Left ventricle myocardium inferior (tissue), 1 donor: Measurements from ENCODE around the gene ZDHHC22. TPM values are rescaled to one million over a fixed set of nuclear protein-coding genes. Genes with fewer than 3 reads are reported as not detected.

Source experiments
- DNase-seq: peaks from one replicate; pipeline ENCODE4 v3.0.0-alpha.2; 2020
- H3K27ac ChIP-seq: fragments of 200-600 bp; replicated peaks from 2 replicates; pipeline ENCODE4 v1.8.0; 2021
- H3K27me3 ChIP-seq: fragments of 200-600 bp; 2 replicates; pipeline ENCODE4 v1.8.0; 2021; ENCODE audit warnings: low read depth
- H3K36me3 ChIP-seq: fragments of 200-600 bp; 2 replicates; pipeline ENCODE4 v1.8.0; 2021
- H3K4me1 ChIP-seq: fragments of 200-600 bp; 2 replicates; pipeline ENCODE4 v1.8.0; 2021
- H3K4me3 ChIP-seq: fragments of 200-600 bp; 2 replicates; pipeline ENCODE4 v1.8.0; 2021; ENCODE audit warnings: mild to moderate bottlenecking, moderate library complexity
- H3K9me3 ChIP-seq: fragments of 200-600 bp; replicated peaks from 2 replicates; pipeline ENCODE4 v1.8.0; 2021
- intact Hi-C: fragments of 100-400 bp; cut with micrococcal nuclease; formaldehyde crosslinking; loops from one replicate; pipeline ENCODE4 v1.11.0; 2022
- total RNA-seq: library from RNA; stranded (reverse); fragmentation: NEBNext Ultra II Directional; extraction: Animal tissue kit (Norgen Biotek cat#: 25700); gene quantifications from one replicate; pipeline ENCODE4 v1.2.1, GENCODE V29; 2021
- TF ChIP-seq, protein P1 (sequence below): fragments of 200-600 bp; IDR thresholded peaks from 2 replicates; pipeline ENCODE4 v1.8.0; 2021; ENCODE audit warnings: antibody characterized with exemption, mild to moderate bottlenecking, borderline replicate concordance
- donor health status: DM: no; HTN: yes; CAD: no; lungs with severe emphysema.

ZDHHC22 gene
- total RNA-seq, 1 donor from 2014 or later: not detected

DNA sequence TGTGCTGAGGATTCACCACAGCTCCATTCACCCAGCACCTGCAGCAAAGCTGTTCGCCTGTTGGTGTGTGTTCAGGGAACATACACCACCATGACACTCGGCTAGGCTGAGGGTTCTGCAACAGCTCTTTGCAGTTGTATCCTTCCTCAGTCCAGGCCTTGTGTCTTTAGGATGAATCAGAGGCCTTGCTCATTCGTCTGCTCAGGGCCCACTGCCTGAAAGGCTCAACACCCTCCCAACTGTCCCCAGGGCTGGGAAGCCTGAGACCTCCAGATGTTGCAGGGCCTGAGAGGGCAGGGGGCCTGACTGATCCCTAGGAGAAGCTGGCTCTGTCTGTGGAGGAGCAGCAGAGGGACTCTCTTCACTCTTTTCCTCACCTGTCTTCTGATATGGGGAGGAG lies 11.2 kb downstream of the ZDHHC22 start:
- H3K9me3 ChIP-seq: no peaks in the 10 kb centered on the region
- H3K4me3 ChIP-seq: no peak overlapping the region
- no peak for DNase-seq
- H3K4me1 ChIP-seq: peaks cover 4% of the 10 kb centered on the region
- intact Hi-C loops: no loop called here
- no peak overlapping the region for H3K27ac ChIP-seq
- TF ChIP-seq, protein P1, sequence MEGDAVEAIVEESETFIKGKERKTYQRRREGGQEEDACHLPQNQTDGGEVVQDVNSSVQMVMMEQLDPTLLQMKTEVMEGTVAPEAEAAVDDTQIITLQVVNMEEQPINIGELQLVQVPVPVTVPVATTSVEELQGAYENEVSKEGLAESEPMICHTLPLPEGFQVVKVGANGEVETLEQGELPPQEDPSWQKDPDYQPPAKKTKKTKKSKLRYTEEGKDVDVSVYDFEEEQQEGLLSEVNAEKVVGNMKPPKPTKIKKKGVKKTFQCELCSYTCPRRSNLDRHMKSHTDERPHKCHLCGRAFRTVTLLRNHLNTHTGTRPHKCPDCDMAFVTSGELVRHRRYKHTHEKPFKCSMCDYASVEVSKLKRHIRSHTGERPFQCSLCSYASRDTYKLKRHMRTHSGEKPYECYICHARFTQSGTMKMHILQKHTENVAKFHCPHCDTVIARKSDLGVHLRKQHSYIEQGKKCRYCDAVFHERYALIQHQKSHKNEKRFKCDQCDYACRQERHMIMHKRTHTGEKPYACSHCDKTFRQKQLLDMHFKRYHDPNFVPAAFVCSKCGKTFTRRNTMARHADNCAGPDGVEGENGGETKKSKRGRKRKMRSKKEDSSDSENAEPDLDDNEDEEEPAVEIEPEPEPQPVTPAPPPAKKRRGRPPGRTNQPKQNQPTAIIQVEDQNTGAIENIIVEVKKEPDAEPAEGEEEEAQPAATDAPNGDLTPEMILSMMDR: no peak
- H3K27me3 ChIP-seq: peaks cover 51% of the 10 kb centered on the region
- no peaks in the 10 kb centered on the region for H3K36me3 ChIP-seq

DNA sequence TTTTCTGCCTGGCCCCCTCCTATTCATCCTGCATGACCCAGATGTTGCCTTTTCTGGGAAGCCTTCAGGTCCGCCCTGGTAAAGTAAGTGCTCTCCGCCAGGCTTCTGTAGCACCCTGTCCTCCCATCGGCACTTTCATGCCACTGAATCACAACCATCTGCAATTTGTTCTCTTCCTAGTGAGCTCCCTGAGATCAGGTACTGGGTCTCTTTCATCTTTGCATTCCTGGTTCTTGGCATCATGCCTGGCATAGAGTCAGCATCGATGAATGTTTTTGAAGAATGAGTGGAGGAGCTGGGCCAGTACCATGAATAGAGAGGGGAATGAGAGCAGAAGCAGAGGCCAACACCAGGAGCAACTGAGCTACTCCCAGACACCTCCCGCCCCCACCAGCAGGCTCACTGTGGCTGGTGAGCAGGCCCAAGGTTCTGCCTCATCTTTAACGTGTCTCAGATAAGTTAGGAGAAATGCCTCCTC lies 13.1 kb downstream of the ZDHHC22 start:
- H3K4me1 ChIP-seq: peaks cover 19% of the 10 kb centered on the region
- H3K4me3 ChIP-seq: no peak overlapping the region
- no peak for DNase-seq
- TF ChIP-seq, protein P1: no peak
- H3K27me3 ChIP-seq: peaks cover 33% of the 10 kb centered on the region
- H3K9me3 ChIP-seq: no peaks in the 10 kb centered on the region
- no peaks in the 10 kb centered on the region for H3K36me3 ChIP-seq
- intact Hi-C loops: no loop called here
- H3K27ac ChIP-seq: no peak overlapping the region

DNA sequence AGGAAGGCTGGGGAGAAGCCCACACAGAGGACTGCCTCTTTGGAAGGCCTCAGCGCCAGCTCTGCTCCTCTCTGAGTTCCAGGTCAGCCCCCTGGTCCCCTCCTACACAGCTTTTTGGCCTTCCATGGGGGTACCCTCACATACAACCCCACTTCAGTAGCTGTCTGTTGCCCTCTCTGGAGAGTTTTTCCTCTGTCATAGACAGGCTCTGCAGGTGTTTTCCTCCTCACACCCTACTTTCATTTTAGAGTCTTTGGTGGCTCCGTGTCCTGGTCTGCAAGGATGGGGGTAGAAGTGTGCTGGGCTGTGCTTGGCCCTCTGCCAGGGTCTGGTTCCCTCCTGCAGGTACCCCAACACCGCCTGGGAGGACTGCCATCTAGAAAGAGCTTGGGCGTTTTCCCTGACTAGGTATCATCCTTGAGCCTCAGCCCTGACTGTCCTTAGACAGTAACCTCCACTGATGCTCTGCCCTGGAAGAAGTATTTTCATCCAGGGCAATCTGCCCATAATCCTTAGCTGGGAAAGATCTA lies 15.1 kb downstream of the ZDHHC22 start:
- H3K4me3 ChIP-seq: no peak overlapping the region
- peaks cover 38% of the 10 kb centered on the region for H3K4me1 ChIP-seq
- H3K27me3 ChIP-seq: peaks cover 16% of the 10 kb centered on the region
- no peak overlapping the region for H3K27ac ChIP-seq
- no peak for DNase-seq
- TF ChIP-seq, protein P1: no peak
- intact Hi-C loops: no loop called here
- H3K36me3 ChIP-seq: no peaks in the 10 kb centered on the region
- no peaks in the 10 kb centered on the region for H3K9me3 ChIP-seq

DNA sequence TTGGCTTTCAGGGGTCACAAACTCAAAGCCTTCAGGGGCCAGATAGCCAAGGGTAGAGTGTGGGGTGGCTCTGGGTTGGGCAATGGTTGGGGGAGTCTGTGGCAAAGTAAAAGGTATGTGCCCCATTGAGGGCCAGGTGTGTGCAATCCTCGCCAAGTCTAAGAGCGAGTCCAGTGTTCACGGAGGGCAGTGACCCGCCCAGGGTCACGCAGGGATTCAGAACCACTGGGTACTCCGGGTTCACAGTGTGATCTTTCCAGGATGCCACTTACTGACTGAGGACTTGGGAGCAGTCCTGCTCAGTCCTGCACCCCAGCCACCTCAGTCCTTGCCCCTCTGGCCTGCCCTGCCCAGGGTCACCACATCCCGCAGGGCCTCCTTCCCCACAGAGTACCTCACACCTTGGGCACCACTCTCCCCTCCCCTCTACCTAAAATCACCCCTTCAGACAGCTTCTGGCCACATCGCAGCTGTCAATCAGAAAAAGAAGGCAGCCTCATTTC lies 15.7 kb downstream of the ZDHHC22 start:
- Histone ChIP-seq H3K27ac (no peak overlapping the region), H3K36me3 (no peaks in the 10 kb centered on the region), H3K27me3 (peaks cover 12% of the 10 kb centered on the region), H3K4me3 (no peak overlapping the region), H3K9me3 (no peaks in the 10 kb centered on the region), H3K4me1 (peaks cover 44% of the 10 kb centered on the region)
- TF ChIP-seq, protein P1: no peak
- DNase-seq: no peak
- intact Hi-C loops: no loop called here

DNA sequence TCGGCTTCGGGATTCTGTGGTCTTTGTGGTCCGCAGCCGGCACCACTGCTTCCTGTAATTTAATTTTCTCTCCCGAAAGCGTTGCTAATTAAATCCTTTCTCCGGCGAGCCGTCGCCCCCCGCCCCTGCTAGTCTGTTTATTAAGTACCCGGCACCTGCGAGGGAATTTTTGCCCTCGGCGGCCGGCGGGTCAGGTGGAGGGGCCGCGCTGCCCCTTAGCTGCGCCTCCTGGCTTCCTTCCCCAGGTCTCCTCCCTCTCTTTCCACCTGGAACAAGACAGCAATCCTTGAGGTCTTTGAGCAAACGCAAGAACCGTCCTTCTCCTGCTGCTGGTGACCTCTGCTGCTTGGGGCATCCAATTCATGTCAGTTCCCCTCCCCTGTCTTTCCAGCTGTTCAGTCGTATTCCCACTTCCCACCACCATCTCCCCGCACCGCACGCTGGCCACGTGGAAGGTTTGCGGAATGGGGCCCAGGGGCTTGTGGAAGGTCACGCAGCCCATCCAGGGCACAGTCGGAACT lies 16.2 kb downstream of the ZDHHC22 start:
- H3K4me3 ChIP-seq: peak overlapping the region; percentile 66
- H3K36me3 ChIP-seq: no peaks in the 10 kb centered on the region
- H3K27me3 ChIP-seq: peaks cover 12% of the 10 kb centered on the region
- intact Hi-C loops: no loop called here
- H3K4me1 ChIP-seq: peaks cover 50% of the 10 kb centered on the region
- H3K9me3 ChIP-seq: no peaks in the 10 kb centered on the region
- no peak for DNase-seq
- TF ChIP-seq, protein P1: peak; percentile 41
- no peak overlapping the region for H3K27ac ChIP-seq
